NCI-H345 treated with DMSO at 0.1 percent for 48 hours (cell line): ENCODE data around the gene PRAMEF33.
"Not testable (repeated sequence)": the region's sequence is repeated elsewhere in the genome, so short reads cannot be mapped to it uniquely, and the experiment has no call there.

Experiments
- DNase-seq: peaks from one replicate; lab custom pipeline; 2025; ENCODE audit not compliant: unreplicated experiment; lab: John Stamatoyannopoulos, UW

Gene PRAMEF33

GRCh38 chr1:13303239-13303638 is at the start of gene PRAMEF33:
Gene PRAMEF33 (plus strand): TSS chr1:13303539. CDS start chr1:13305955, 2,416 bp downstream.
- DNase-seq = not testable (repeated sequence)

GRCh38 chr1:13253898-13254297 is 49.4 kb upstream of the PRAMEF33 start, which contains the start of gene PRAMEF5:
Gene PRAMEF5 (plus strand): TSS chr1:13254198. CDS start chr1:13259269, 5,071 bp downstream.
- DNase-seq = not testable (repeated sequence)

- not testable (repeated sequence) for DNase-seq
Observed at GRCh38 chr1:13265124-13265523, 38.2 kb upstream of the PRAMEF33 start.

- DNase-seq = not testable (repeated sequence)
Observed at GRCh38 chr1:13277016-13277415, 26.3 kb upstream of the PRAMEF33 start.

GRCh38 chr1:13279617-13280016 is 23.7 kb upstream of the PRAMEF33 start:
- not testable (repeated sequence) for DNase-seq

GRCh38 chr1:13285037-13285436 is 18.3 kb upstream of the PRAMEF33 start, which contains the start of gene PRAMEF8:
Gene PRAMEF8 (minus strand): TSS chr1:13285137. CDS start chr1:13284091, 1,046 bp downstream.
- DNase-seq = not testable (repeated sequence)

- not testable (repeated sequence) for DNase-seq
Observed at GRCh38 chr1:13289030-13289429, 14.3 kb upstream of the PRAMEF33 start.

- DNase-seq = not testable (repeated sequence)
Observed at GRCh38 chr1:13297216-13297931, 6.0 kb upstream of the PRAMEF33 start.

GRCh38 chr1:13298699-13299098 is 4.6 kb upstream of the PRAMEF33 start:
- not testable (repeated sequence) for DNase-seq

GRCh38 chr1:13302197-13302596 is 1.1 kb upstream of the PRAMEF33 start:
- DNase-seq = not testable (repeated sequence)

- not testable (repeated sequence) for DNase-seq
Observed at GRCh38 chr1:13315281-13315680, 11.9 kb downstream of the PRAMEF33 start, which contains the start of gene PRAMEF15. Gene PRAMEF15 (plus strand): TSS chr1:13315581. CDS start chr1:13318408, 2,827 bp downstream.

- DNase-seq = not testable (repeated sequence)
Observed at GRCh38 chr1:13342496-13342895, 39.2 kb downstream of the PRAMEF33 start.

- DNase-seq = not testable (repeated sequence)
Observed at GRCh38 chr1:13347034-13347433, 43.7 kb downstream of the PRAMEF33 start, which contains the start of gene PRAMEF14. Gene PRAMEF14 (minus strand): TSS chr1:13347134. CDS start chr1:13345314, 1,820 bp downstream.

- DNase-seq = not testable (repeated sequence)
Observed at GRCh38 chr1:13353476-13353875, 50.1 kb downstream of the PRAMEF33 start.

GRCh38 chr1:13354475-13354874 is 51.1 kb downstream of the PRAMEF33 start:
- DNase-seq = not testable (repeated sequence)

- peak; percentile 8 for DNase-seq
Observed at GRCh38 chr1:13356774-13357173, 53.4 kb downstream of the PRAMEF33 start.
